Vagina (tissue), 2 donors: ENCODE measurements around the gene PPP2R5C. TPM values are rescaled to one million over a fixed set of nuclear protein-coding genes. Genes with fewer than 3 reads are reported as not detected.

Experiments used
- DNase-seq, 2 donors: peaks; one replicate each; pipeline ENCODE4 v3.0.0-alpha.2; 2017; ENCODE audit errors: extremely low spot score in 2 of 2
- H3K27ac ChIP-seq: fragments of 200-600 bp; sonication (generic); one replicate; pipeline ENCODE4 v1.5.1; 2019
- H3K27me3 ChIP-seq: fragments of 200-600 bp; sonication (generic); one replicate; pipeline ENCODE4 v1.5.1; 2019
- H3K36me3 ChIP-seq, 2 donors: fragments of 200-600 bp; sonication (generic); one replicate each; pipeline ENCODE4 v1.5.1; 2017 to 2019
- H3K4me1 ChIP-seq: fragments of 200-600 bp; sonication (generic); one replicate; pipeline ENCODE4 v1.5.1; 2019
- H3K4me3 ChIP-seq, 2 donors: fragments of 200-600 bp; sonication (generic); 1 replicate in 1 of 2; 2 replicates in 1 of 2; pipeline ENCODE4 v1.5.1; 2016 to 2019
- H3K9me3 ChIP-seq: fragments of 200-600 bp; sonication (generic); one replicate; pipeline ENCODE4 v1.5.1; 2019
- CTCF ChIP-seq, 3 experiments: fragments of 450-650 bp in 2 of 3; fragments of 200-600 bp in 1 of 3; sonication (generic) in 1 of 3; IDR thresholded peaks; one replicate each; pipeline ENCODE4 v1.5.1; 2017 to 2019; ENCODE audit warnings: antibody characterized with exemption in 3 of 3, mild to moderate bottlenecking in 2 of 3, moderate library complexity in 2 of 3
- POLR2A ChIP-seq, 2 donors: fragments of 450-650 bp; IDR thresholded peaks; one replicate each; pipeline ENCODE4 v1.6.1; 2017; ENCODE audit warnings: antibody characterized with exemption in 2 of 2, mild to moderate bottlenecking in 2 of 2, moderate library complexity in 2 of 2
- POLR2AphosphoS5 ChIP-seq, 2 donors: sonication (generic); formaldehyde crosslinking; IDR thresholded peaks; one replicate each; pipeline ENCODE4 v1.9.0; 2017; ENCODE audit warnings: antibody characterized with exemption in 2 of 2, mild to moderate bottlenecking in 2 of 2, low read depth in 1 of 2; ENCODE audit not compliant: insufficient read depth in 1 of 2
- intact Hi-C: fragments of 100-400 bp; cut with DNase I; formaldehyde crosslinking; loops from one replicate; pipeline ENCODE4 v1.15.1; 2023
- total RNA-seq: library from RNA; depleted of rRNA; stranded (reverse); fragments of >200 nt; gene quantifications from one replicate; pipeline ENCODE4 v1.2.3, GENCODE V29; 2016

PPP2R5C gene
- total RNA-seq, 1 donor from 2014 or later = 88.1 TPM

GRCh38 chr14:101813833-101814232 is 52.3 kb downstream of the PPP2R5C start:
- intact Hi-C loops = no loop called here
- H3K9me3 ChIP-seq = no peaks in the 10 kb centered on the region
- no peak for DNase-seq
- H3K4me3 ChIP-seq = no peak overlapping the region
- H3K4me1 ChIP-seq = peaks cover 70% of the 10 kb centered on the region
- H3K27ac ChIP-seq = peak overlapping the region; percentile 99
- H3K36me3 ChIP-seq = no peaks in the 10 kb centered on the region
- H3K27me3 ChIP-seq = no peaks in the 10 kb centered on the region
- no peak for TF ChIP-seq POLR2AphosphoS5 (IDR thresholded peaks at IDR 0.05; ENCODE audit: insufficient read depth in 1 of 2, low read depth in 1 of 2)
- TF ChIP-seq POLR2A (IDR thresholded peaks at IDR 0.05) = no peak
- no peak for TF ChIP-seq CTCF (IDR thresholded peaks at IDR 0.05)

GRCh38 chr14:101814934-101815333 is 53.4 kb downstream of the PPP2R5C start:
- peaks cover 0 to under 1% of the 10 kb centered on the region in 2 donors for H3K36me3 ChIP-seq
- H3K4me3 ChIP-seq = no peak overlapping the region
- TF ChIP-seq CTCF (IDR thresholded peaks at IDR 0.05) (no peak), POLR2A (IDR thresholded peaks at IDR 0.05) (no peak), POLR2AphosphoS5 (IDR thresholded peaks at IDR 0.05; ENCODE audit: insufficient read depth in 1 of 2, low read depth in 1 of 2) (no peak)
- H3K4me1 ChIP-seq = peaks cover 70% of the 10 kb centered on the region
- no peak for DNase-seq
- no peaks in the 10 kb centered on the region for H3K9me3 ChIP-seq
- intact Hi-C loops = no loop called here
- H3K27me3 ChIP-seq = no peaks in the 10 kb centered on the region
- H3K27ac ChIP-seq = peak overlapping the region; percentile 99

GRCh38 chr14:101815994-101816393 is 54.5 kb downstream of the PPP2R5C start:
- peak in 1 of 2 donors; percentile 44 for DNase-seq
- Histone ChIP-seq H3K27ac (no peak overlapping the region), H3K4me3 (no peak overlapping the region), H3K36me3 (peaks cover 0 to 5% of the 10 kb centered on the region in 2 donors), H3K27me3 (no peaks in the 10 kb centered on the region), H3K9me3 (no peaks in the 10 kb centered on the region), H3K4me1 (peaks cover 65% of the 10 kb centered on the region)
- intact Hi-C loops = no loop called here
- TF ChIP-seq POLR2A (IDR thresholded peaks at IDR 0.05) (no peak), POLR2AphosphoS5 (IDR thresholded peaks at IDR 0.05; ENCODE audit: insufficient read depth in 1 of 2, low read depth in 1 of 2) (no peak), CTCF (IDR thresholded peaks at IDR 0.05) (no peak)

- peaks cover 0 to 5% of the 10 kb centered on the region in 2 donors for H3K36me3 ChIP-seq
- H3K4me3 ChIP-seq = no peak overlapping the region
- peak in 1 of 2 donors; percentile 34 for DNase-seq
- no peak for TF ChIP-seq POLR2AphosphoS5 (IDR thresholded peaks at IDR 0.05; ENCODE audit: insufficient read depth in 1 of 2, low read depth in 1 of 2)
- TF ChIP-seq CTCF (IDR thresholded peaks at IDR 0.05) = no peak
- TF ChIP-seq POLR2A (IDR thresholded peaks at IDR 0.05) = no peak
- peaks cover 51% of the 10 kb centered on the region for H3K4me1 ChIP-seq
- H3K27ac ChIP-seq = peak overlapping the region; percentile 22
- intact Hi-C loops = no loop called here
- H3K9me3 ChIP-seq = no peaks in the 10 kb centered on the region
- no peaks in the 10 kb centered on the region for H3K27me3 ChIP-seq
These were observed 56.0 kb downstream of the PPP2R5C start for GRCh38 chr14:101817501-101818001.

- H3K4me3 ChIP-seq = no peak overlapping the region
- no peak overlapping the region for H3K27ac ChIP-seq
- intact Hi-C loops = no loop called here
- H3K36me3 ChIP-seq = peaks cover 0 to 5% of the 10 kb centered on the region in 2 donors
- H3K27me3 ChIP-seq = no peaks in the 10 kb centered on the region
- peak in 1 of 2 donors; percentile 49 for DNase-seq
- TF ChIP-seq CTCF (IDR thresholded peaks at IDR 0.05) (no peak), POLR2AphosphoS5 (IDR thresholded peaks at IDR 0.05; ENCODE audit: insufficient read depth in 1 of 2, low read depth in 1 of 2) (peak in 1 of 2 donors; percentile 37), POLR2A (IDR thresholded peaks at IDR 0.05) (no peak)
- peaks cover 51% of the 10 kb centered on the region for H3K4me1 ChIP-seq
- H3K9me3 ChIP-seq = no peaks in the 10 kb centered on the region
These were observed 57.9 kb downstream of the PPP2R5C start for GRCh38 chr14:101819251-101819990.
